Activated gamma-delta T cell treated with Interleukin-2 at 50 U/mL for 16 hours (primary cell): ENCODE data around the gene TSPEAR.

Experiments
- DNase-seq: peaks from one replicate; pipeline ENCODE4 v3.0.0-alpha.2; 2020

The TSPEAR gene

DNA sequence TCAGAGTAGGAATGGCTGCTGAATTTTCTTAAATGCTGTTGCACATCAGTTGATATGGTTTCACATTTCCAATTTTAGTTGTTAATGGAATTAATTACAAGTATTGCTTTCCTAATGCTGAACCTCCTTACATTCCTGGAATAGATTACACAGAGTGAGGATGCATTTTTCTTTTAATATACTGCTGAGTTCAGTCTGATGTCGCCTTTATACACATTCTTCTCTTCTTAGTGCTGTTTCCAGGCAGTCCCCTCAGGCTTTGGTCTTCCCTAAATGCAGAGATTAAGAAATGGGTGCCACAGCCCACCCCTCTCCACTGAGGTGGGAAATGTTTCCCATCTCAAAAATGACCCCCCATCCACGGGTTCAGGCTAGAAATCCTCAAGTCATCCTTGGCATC is 6.7 kb upstream of the TSPEAR start:
- no peak for DNase-seq

GRCh38 chr21:44716984-44717383 is 5.6 kb upstream of the TSPEAR start:
- no peak for DNase-seq

GRCh38 chr21:44714905-44715304 is 3.5 kb upstream of the TSPEAR start:
- DNase-seq = no peak

- no peak for DNase-seq
Observed at GRCh38 chr21:44713846-44714245, 2.5 kb upstream of the TSPEAR start.

- DNase-seq = no peak
Observed at GRCh38 chr21:44713130-44713529, 1.8 kb upstream of the TSPEAR start.

DNA sequence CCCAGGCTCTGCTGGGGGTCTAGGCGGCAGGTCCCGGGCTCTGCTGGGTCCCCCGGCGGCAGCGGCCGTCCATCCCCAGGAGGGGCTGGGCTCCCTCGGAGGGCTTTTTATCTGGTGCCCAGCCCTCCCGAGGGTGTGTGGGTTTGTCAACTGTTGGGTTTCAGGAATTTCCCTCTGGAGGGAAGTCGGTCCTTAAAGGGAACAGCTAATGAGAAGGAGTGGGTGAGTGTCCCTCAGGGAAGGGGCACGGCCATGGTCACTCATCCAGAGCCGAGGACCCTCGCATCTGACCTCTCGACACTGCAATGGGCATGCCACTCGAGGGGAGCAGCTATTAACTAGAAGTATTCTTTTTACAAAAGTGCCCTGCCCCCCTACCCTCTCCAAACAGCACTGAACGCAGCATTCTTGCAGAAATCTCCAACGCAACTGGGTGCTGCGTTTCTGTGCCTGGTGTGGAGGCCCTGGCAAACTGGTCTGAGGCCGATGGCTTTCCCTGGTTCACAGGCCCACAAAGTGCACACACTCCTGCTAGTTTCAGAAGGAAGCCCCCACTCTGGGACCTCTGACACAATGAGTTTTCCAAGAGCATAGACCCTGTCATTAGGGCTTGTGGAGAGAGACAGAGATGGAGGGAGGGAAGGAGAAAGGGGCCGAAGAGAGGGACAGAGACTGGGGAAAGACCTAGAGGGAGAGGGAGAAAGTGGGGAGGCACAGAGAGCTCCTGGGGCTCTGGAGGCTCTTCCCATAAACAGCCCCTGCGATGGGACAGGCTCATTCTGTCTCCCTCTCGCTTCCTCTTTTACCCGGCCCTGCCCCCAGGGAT is 1.0 kb upstream of the TSPEAR start:
- no peak for DNase-seq

- DNase-seq = no peak
Observed at GRCh38 chr21:44710756-44711326, 531 bp downstream of the TSPEAR start.

- DNase-seq = no peak
Observed at GRCh38 chr21:44710294-44710665, 1.1 kb downstream of the TSPEAR start.

DNA sequence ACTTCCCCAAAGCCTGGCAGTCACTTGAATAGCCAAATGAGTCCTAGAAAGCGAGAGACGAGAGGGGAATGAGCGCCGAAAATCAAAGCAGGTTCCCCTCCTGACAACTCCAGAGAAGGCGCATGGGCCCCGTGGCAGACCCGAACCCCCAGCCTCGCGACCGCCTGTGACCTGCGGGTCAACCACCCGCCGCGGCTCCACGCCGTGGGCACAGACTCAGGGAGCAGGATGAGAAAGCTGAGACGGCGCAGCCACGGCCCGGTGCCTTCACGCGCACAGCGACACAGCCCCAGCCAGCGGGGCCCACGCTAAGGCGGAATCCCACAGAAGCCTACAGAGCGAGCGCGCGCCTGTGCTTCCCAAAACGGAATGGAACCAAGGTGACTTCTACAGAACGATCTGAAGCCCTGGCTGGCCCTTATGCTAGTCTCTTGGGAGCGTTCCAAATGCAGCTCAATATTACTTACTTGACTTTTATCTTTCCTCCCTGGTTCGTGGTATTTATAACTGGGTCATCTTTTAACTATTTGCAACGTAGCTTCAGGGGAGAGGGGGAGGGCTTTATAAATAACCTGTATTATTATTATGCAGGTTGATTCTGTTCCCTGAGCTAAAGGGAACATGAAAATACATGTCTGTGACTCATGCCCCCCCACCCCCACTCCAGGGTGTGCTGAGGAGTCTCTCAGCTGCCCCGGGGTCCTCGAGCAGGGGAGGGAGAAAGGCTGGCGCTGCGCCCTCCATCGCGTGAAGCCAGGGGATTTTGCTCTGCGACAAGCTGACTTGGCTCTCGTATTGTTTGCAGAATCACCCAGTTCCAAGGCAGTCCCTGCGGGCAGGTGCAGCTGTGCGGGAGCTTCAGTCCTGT is 1.7 kb downstream of the TSPEAR start:
- no peak for DNase-seq

- no peak for DNase-seq
Observed at GRCh38 chr21:44708866-44709425, 2.4 kb downstream of the TSPEAR start.

DNA sequence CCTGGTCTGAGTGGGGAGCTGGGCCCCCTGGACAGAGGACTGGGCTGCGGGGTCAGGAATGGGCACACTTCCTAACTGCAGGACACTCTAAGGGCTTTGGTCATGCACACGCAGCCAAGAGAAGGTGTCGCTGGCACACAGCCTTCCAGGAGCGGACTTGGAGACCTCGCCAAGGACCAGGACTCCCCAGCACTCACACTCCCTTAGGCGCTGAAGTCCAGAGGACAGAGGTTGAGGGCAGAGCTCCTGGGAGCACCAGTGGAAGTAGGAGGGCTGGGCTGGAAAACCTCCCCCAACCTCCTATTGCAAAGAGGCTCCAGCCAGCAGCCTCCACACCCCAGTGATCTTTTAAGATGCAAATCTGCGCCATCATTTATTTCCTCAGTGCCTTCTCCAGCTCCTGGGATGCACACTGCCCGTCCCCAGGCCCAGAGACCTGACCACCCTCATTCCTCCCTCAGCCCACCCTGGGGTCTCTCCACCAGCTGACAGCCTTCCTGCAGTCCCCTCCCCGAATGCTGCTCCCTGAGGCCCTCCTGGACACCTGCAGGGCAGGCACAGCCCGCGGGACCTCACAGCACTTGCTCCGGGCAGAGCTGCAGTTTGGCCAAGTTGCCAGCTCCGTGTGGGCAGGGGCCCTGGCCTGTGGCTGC is 3.0 kb downstream of the TSPEAR start:
- DNase-seq = no peak

DNA sequence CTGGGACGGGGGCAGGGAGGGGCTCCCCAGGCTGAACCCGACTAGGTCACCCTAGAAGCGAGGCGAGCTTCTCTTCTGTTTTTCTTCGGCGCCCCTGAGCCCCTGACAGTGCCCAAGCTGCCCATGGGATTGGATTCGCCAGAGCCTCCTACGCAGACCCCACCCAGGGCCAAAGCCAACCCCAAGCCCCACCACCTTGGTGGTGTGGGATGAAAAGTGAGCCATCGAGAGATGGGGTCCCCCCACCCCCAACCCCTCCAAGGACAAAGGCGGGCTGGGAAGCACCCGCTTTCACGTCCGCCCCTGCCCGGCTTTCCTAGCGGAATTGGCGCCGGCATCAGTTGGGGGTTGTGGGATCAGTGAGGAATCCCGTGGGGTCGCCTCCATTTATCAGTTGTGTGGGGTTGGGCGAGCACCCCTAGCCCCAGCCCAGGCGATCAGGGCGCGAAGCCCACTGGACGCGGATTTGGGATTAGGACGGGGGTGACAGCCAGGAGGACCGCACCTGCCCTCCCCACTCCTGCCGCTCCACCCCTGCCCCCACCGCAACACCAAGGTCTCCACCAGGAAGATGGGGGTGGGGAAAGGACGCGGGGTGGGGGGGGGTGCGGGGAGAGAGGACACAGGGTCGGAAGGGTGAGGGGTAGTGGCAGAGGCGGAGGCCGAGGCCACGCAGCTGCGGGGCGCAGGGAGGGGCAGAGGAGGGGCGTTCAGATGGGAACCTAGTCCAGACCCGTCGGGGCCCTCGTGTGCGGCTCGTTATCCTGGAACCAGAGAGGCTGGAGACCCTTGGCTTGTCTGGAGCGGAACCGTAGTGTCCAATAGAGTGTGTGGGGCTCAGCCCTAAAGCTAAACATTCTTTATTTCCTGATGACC is 4.4 kb downstream of the TSPEAR start:
- DNase-seq = no peak

- DNase-seq = no peak
Observed at GRCh38 chr21:44706026-44706705, 5.2 kb downstream of the TSPEAR start.

DNA sequence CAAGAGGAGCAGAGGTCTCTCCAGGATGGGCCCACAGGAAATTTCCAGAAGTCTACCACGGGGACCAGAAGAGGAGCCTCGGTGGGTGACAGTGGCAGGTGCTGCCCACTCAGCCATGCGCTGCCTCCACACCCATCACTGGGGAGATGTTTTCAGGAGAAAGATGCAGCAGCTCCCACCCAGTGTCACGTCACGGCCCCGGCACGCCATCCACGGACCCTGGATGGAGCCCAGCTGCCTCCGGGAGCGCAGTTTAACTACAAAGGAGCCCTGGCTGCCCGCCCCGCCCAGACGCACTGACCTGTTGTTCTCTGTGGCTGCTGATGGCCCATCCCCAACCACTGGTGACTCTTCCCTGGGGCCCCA is 6.8 kb downstream of the TSPEAR start:
- no peak for DNase-seq

GRCh38 chr21:44703731-44704635 is 7.4 kb downstream of the TSPEAR start:
- DNase-seq = no peak

DNA sequence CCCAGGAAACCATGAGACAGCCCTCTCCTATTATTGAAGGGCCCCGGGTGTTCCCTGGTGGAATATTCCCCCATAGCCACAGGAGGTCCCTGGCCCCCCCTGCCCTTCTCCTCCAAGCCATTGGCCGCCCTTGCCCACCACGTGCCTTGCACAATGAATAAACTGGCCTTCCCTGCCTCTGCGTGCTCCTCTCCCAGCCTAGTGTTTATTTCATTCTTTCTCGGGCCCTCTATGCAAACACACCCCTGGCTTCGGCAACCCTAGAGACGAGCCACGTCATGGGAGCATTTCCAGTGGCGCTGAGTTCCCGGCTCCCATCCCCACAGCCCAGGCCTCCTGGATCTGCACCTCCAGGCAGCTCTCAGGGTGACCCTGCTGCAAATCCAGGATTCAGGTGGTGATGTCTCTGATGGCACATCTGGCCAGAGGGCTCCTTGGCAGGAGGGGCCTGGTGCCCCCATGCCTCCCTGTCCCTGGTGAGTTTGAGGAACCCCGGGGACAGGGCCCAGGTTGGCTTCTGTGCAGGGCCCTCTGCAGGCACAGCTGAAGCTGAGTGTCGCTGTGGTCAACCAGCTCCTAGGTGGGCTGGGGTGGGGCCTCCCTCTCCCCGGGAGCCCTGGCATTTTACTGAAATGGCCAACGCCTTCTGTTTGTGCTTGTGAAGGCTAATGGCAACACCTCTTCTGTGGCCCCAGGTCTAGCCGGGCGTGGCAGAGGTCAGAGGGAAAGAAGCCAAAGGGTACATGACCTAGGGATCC is 8.2 kb downstream of the TSPEAR start:
- no peak for DNase-seq

DNA sequence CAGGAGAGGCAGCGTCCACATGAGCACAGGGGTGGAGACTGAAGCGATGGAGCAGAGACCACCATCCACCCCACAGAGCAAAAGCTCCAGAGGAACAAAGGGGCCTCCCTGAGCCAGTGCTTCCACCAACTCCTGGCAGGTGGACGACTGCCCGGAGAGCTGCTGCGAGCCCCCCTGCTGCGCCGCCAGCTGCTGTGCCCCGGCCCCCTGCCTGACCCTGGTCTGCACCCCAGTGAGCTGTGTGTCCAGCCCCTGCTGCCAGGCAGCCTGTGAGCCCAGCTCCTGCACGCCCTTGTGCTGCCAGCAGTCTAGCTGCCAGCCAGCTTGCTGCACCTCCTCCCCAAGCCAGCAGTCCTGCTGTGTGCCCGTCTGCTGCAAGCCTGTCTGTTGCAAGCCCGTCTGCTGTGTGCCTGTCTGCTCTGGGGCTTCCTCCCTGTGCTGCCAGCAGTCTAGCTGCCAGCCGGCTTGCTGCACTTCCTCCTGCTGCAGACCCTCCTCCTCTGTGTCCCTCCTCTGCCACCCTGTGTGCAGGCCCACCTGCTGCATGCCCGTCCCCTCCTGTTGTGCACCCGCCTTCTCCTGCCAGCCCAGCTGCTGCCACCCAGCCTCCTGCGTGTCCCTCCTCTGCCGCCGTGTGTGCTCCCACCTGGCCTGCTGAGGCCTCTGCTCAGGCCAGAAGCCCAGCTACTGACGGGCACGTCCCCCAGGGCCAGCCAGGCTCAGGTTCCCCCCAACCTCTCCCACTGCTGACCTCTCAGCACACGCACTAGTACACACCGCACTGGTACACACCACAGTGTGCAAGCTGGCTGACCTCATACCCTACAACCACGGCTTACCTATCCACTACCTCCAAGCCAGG is 9.0 kb downstream of the TSPEAR start:
- no peak for DNase-seq

DNA sequence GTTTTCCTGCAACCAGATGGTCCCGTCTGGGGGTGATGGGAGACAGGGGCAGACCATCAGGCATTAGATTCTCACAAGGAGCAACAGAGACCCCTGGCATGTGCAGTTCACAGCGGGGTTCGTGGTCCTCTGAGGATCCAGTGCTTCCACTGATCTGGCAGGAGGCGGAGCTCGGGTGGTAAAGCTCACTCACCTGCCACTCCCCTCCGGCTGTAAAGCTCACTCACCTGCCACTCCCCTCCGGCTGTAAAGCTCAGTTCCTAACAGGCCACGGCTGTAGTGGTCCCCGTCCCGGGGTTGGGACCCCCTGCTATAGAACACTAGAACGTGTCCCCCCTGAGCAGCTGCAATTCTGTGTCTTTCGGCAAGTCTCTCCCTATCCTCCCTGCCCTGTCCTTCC is 9.8 kb downstream of the TSPEAR start:
- no peak for DNase-seq

- no peak for DNase-seq
Observed at GRCh38 chr21:44701023-44701400, 10.4 kb downstream of the TSPEAR start.
